Stimulated activated naive CD8-positive, alpha-beta T cell treated with anti-CD3 and anti-CD28 coated beads, Interleukin-15, Interleukin-2, amounts not matched to agents 100 ng/mL and 50 ng/mL, for 24 hours (primary cell): ENCODE results near the gene SSC4D.
"Not testable (repeated sequence)": the region's sequence is repeated elsewhere in the genome, so short reads cannot be mapped to it uniquely, and the experiment has no call there.

Source experiments
- H3K27ac Mint-ChIP-seq: one replicate; pipeline ENCODE4 v1.8.0; 2021; ENCODE audit warnings: mild to moderate bottlenecking, mixed read lengths
- H3K27me3 Mint-ChIP-seq: one replicate; pipeline ENCODE4 v1.8.0; 2021; ENCODE audit warnings: mixed read lengths
- H3K36me3 Mint-ChIP-seq: one replicate; pipeline ENCODE4 v1.8.0; 2021; ENCODE audit warnings: low read depth, mixed read lengths
- H3K4me1 Mint-ChIP-seq: one replicate; pipeline ENCODE4 v1.8.0; 2021; ENCODE audit warnings: low read depth, mixed read lengths
- H3K4me3 Mint-ChIP-seq: one replicate; pipeline ENCODE4 v1.8.0; 2021; ENCODE audit warnings: mild to moderate bottlenecking, mixed read lengths
- H3K9me3 Mint-ChIP-seq: one replicate; pipeline ENCODE4 v1.8.0; 2021; ENCODE audit warnings: mixed read lengths

The SSC4D gene

GRCh38 chr7:76397409-76398183, 11.9 kb downstream of the SSC4D start:
- Mint-ChIP-seq H3K36me3 (no peaks in the 10 kb centered on the region), H3K27me3 (no peaks in the 10 kb centered on the region), H3K9me3 (no peaks in the 10 kb centered on the region), H3K4me3 (peak overlapping the region; percentile 89), H3K27ac (peak overlapping the region; percentile 92), H3K4me1 (peaks cover 25% of the 10 kb centered on the region)

- no peak overlapping the region for H3K27ac Mint-ChIP-seq
- peaks cover 28% of the 10 kb centered on the region for H3K4me1 Mint-ChIP-seq
- H3K36me3 Mint-ChIP-seq, result no peaks in the 10 kb centered on the region
- H3K9me3 Mint-ChIP-seq, result no peaks in the 10 kb centered on the region
- H3K27me3 Mint-ChIP-seq, result no peaks in the 10 kb centered on the region
- peak overlapping the region; percentile 89 for H3K4me3 Mint-ChIP-seq
Observed at GRCh38 chr7:76396864-76397263, 12.6 kb downstream of the SSC4D start.

GRCh38 chr7:76395965-76396726, 13.4 kb downstream of the SSC4D start:
- no peaks in the 10 kb centered on the region for H3K36me3 Mint-ChIP-seq
- no peaks in the 10 kb centered on the region for H3K27me3 Mint-ChIP-seq
- no peaks in the 10 kb centered on the region for H3K9me3 Mint-ChIP-seq
- peaks cover 28% of the 10 kb centered on the region for H3K4me1 Mint-ChIP-seq
- H3K4me3 Mint-ChIP-seq, result no peak overlapping the region
- H3K27ac Mint-ChIP-seq, result no peak overlapping the region

- not testable (repeated sequence) for H3K36me3 Mint-ChIP-seq, H3K4me3 Mint-ChIP-seq, H3K27me3 Mint-ChIP-seq, H3K9me3 Mint-ChIP-seq, H3K27ac Mint-ChIP-seq
- H3K4me1 Mint-ChIP-seq, result peaks cover 28% of the 10 kb centered on the region
Observed at GRCh38 chr7:76395605-76395964, 13.9 kb downstream of the SSC4D start.

- Mint-ChIP-seq H3K4me3 (no peak overlapping the region), H3K27me3 (no peaks in the 10 kb centered on the region), H3K27ac (no peak overlapping the region), H3K4me1 (peaks cover 28% of the 10 kb centered on the region), H3K9me3 (no peaks in the 10 kb centered on the region), H3K36me3 (no peaks in the 10 kb centered on the region)
Observed at GRCh38 chr7:76394957-76395356, 14.5 kb downstream of the SSC4D start.

- H3K27ac Mint-ChIP-seq, result peak overlapping the region; percentile 98
- no peaks in the 10 kb centered on the region for H3K9me3 Mint-ChIP-seq
- no peaks in the 10 kb centered on the region for H3K27me3 Mint-ChIP-seq
- H3K4me3 Mint-ChIP-seq, result peak overlapping the region; percentile 84
- H3K36me3 Mint-ChIP-seq, result no peaks in the 10 kb centered on the region
- peaks cover 33% of the 10 kb centered on the region for H3K4me1 Mint-ChIP-seq
Observed at GRCh38 chr7:76393116-76394031, 16.1 kb downstream of the SSC4D start.

- Mint-ChIP-seq H3K9me3 (no peaks in the 10 kb centered on the region), H3K4me3 (peak overlapping the region; percentile 84), H3K4me1 (peaks cover 27% of the 10 kb centered on the region), H3K36me3 (no peaks in the 10 kb centered on the region), H3K27me3 (no peaks in the 10 kb centered on the region), H3K27ac (peak overlapping the region; percentile 98)
Observed at GRCh38 chr7:76392531-76393115, 16.9 kb downstream of the SSC4D start.

- Mint-ChIP-seq H3K4me3 (no peak overlapping the region), H3K36me3 (no peaks in the 10 kb centered on the region), H3K27me3 (no peaks in the 10 kb centered on the region), H3K27ac (no peak overlapping the region), H3K4me1 (peaks cover 17% of the 10 kb centered on the region), H3K9me3 (no peaks in the 10 kb centered on the region)
Observed at GRCh38 chr7:76390092-76390491, 19.4 kb downstream of the SSC4D start.

- H3K27ac Mint-ChIP-seq, H3K9me3 Mint-ChIP-seq, H3K36me3 Mint-ChIP-seq, H3K4me1 Mint-ChIP-seq, H3K27me3 Mint-ChIP-seq, H3K4me3 Mint-ChIP-seq: not testable (repeated sequence)
Observed at GRCh38 chr7:76387789-76388188, 21.7 kb downstream of the SSC4D start.

- Mint-ChIP-seq H3K4me3 (no peak overlapping the region), H3K4me1 (peaks cover 5% of the 10 kb centered on the region), H3K9me3 (no peaks in the 10 kb centered on the region), H3K36me3 (no peaks in the 10 kb centered on the region), H3K27ac (no peak overlapping the region), H3K27me3 (no peaks in the 10 kb centered on the region)
Observed at GRCh38 chr7:76386691-76387260, 22.7 kb downstream of the SSC4D start.

GRCh38 chr7:76383089-76383944, 26.2 kb downstream of the SSC4D start:
- Mint-ChIP-seq H3K9me3 (no peaks in the 10 kb centered on the region), H3K4me3 (no peak overlapping the region), H3K27me3 (no peaks in the 10 kb centered on the region), H3K36me3 (no peaks in the 10 kb centered on the region), H3K4me1 (peaks cover 8% of the 10 kb centered on the region), H3K27ac (no peak overlapping the region)

- H3K4me1 Mint-ChIP-seq, result peaks cover 8% of the 10 kb centered on the region
- no peak overlapping the region for H3K27ac Mint-ChIP-seq
- no peaks in the 10 kb centered on the region for H3K36me3 Mint-ChIP-seq
- H3K4me3 Mint-ChIP-seq, result no peak overlapping the region
- no peaks in the 10 kb centered on the region for H3K27me3 Mint-ChIP-seq
- no peaks in the 10 kb centered on the region for H3K9me3 Mint-ChIP-seq
Observed at GRCh38 chr7:76381814-76382213, 27.7 kb downstream of the SSC4D start.

- H3K4me1 Mint-ChIP-seq, result peaks cover 8% of the 10 kb centered on the region
- peak overlapping the region; percentile 40 for H3K27ac Mint-ChIP-seq
- no peaks in the 10 kb centered on the region for H3K36me3 Mint-ChIP-seq
- H3K4me3 Mint-ChIP-seq, result no peak overlapping the region
- H3K27me3 Mint-ChIP-seq, result no peaks in the 10 kb centered on the region
- H3K9me3 Mint-ChIP-seq, result no peaks in the 10 kb centered on the region
Observed at GRCh38 chr7:76380623-76380966, 28.9 kb downstream of the SSC4D start.
